PC-9 (cell line): ENCODE data around the gene EPHA7.

Experiments used
- EZH2 ChIP-seq: fragments of 200-600 bp; sonication (generic); IDR thresholded peaks from 2 replicates; pipeline ENCODE4 v1.8.0; 2017; ENCODE audit warnings: antibody characterized with exemption, low read depth
- TF ChIP-seq, protein P1 (sequence below): fragments of 200-600 bp; sonication (generic); conservative IDR thresholded peaks from 2 replicates; pipeline ENCODE4 v1.6.1; 2017; ENCODE audit warnings: mixed run types, antibody characterized with exemption, mild to moderate bottlenecking, moderate library complexity

DNA sequence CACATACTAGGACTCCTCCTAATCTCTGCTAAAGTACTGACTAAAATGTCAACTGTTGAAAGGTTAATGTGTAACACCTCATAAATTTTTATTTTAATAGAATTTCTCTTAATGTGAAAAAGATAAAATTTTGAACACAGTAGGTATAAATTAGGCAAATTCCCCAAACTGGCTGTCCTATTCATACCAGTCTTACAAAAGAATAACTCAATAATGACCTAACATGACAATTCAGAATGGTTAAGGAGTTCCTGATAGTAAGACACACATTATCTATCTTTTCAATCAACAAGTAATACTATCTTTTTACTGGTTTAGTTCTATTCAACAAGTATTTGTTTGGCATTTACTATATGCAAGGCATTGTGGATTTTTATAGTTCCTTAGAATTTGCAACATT, 141.1 kb downstream of the EPHA7 start:
- TF ChIP-seq, protein P1, sequence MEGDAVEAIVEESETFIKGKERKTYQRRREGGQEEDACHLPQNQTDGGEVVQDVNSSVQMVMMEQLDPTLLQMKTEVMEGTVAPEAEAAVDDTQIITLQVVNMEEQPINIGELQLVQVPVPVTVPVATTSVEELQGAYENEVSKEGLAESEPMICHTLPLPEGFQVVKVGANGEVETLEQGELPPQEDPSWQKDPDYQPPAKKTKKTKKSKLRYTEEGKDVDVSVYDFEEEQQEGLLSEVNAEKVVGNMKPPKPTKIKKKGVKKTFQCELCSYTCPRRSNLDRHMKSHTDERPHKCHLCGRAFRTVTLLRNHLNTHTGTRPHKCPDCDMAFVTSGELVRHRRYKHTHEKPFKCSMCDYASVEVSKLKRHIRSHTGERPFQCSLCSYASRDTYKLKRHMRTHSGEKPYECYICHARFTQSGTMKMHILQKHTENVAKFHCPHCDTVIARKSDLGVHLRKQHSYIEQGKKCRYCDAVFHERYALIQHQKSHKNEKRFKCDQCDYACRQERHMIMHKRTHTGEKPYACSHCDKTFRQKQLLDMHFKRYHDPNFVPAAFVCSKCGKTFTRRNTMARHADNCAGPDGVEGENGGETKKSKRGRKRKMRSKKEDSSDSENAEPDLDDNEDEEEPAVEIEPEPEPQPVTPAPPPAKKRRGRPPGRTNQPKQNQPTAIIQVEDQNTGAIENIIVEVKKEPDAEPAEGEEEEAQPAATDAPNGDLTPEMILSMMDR: no peak
- no peak for TF ChIP-seq EZH2
